ENCODE measurements around the gene AGFG2. TPM values are rescaled to one million over a fixed set of nuclear protein-coding genes. Genes with fewer than 3 reads are reported as not detected.

The AGFG2 gene
- total and polyA plus RNA-seq, 2 of the 13 experiments (the other 11 are each of a cell fraction or from before 2014, with no cell fraction given), result 125 to 132 TPM

- TF ChIP-seq, protein P1, sequence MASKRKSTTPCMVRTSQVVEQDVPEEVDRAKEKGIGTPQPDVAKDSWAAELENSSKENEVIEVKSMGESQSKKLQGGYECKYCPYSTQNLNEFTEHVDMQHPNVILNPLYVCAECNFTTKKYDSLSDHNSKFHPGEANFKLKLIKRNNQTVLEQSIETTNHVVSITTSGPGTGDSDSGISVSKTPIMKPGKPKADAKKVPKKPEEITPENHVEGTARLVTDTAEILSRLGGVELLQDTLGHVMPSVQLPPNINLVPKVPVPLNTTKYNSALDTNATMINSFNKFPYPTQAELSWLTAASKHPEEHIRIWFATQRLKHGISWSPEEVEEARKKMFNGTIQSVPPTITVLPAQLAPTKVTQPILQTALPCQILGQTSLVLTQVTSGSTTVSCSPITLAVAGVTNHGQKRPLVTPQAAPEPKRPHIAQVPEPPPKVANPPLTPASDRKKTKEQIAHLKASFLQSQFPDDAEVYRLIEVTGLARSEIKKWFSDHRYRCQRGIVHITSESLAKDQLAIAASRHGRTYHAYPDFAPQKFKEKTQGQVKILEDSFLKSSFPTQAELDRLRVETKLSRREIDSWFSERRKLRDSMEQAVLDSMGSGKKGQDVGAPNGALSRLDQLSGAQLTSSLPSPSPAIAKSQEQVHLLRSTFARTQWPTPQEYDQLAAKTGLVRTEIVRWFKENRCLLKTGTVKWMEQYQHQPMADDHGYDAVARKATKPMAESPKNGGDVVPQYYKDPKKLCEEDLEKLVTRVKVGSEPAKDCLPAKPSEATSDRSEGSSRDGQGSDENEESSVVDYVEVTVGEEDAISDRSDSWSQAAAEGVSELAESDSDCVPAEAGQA (IDR thresholded peaks at IDR 0.05; ENCODE audit: low read depth), result 0 out of 2 replicates have a peak, but pooled peaks have one; percentile 31
- TF ChIP-seq, protein P1 (CRISPR knock-in tag; IDR thresholded peaks at IDR 0.05; ENCODE audit: borderline replicate concordance), result peak; percentile 52
- TF ChIP-seq MED13 (CRISPR knock-in tag; IDR thresholded peaks at IDR 0.05) (0 out of 2 replicates have a peak, but pooled peaks have one; percentile 78), MTERF4 (CRISPR knock-in tag; IDR thresholded peaks at IDR 0.05) (peak; percentile 63; the same call in 1 of the 2 replicates), ZSCAN29 (CRISPR knock-in tag; conservative IDR thresholded peaks at IDR 0.05) (peak; percentile 56), ZNF335 (CRISPR knock-in tag; IDR thresholded peaks at IDR 0.05) (peak; percentile 82), SAP130 (CRISPR knock-in tag; IDR thresholded peaks at IDR 0.05; ENCODE audit: low read depth) (peak; percentile 93), XBP1 (CRISPR knock-in tag; IDR thresholded peaks at IDR 0.05) (0 out of 2 replicates have a peak, but pooled peaks have one; percentile 70), PCBP2 (optimal IDR thresholded peaks at IDR 0.05; ENCODE audit: low read depth, low read length, poor library complexity, severe bottlenecking) (no peak), TERF1 (CRISPR knock-in tag; IDR thresholded peaks at IDR 0.05) (no peak), TBL1XR1 (IDR thresholded peaks at IDR 0.05; ENCODE audit: borderline replicate concordance, low read length, partially characterized antibody) (no peak), JUND (CRISPR knock-in tag; IDR thresholded peaks at IDR 0.05) (no peak), RELA (CRISPR knock-in tag; IDR thresholded peaks at IDR 0.05) (no peak), ZNF354B (CRISPR knock-in tag; IDR thresholded peaks at IDR 0.05) (peak; percentile 98; the same call in 1 of the 2 replicates), ZNF720 (CRISPR knock-in tag; IDR thresholded peaks at IDR 0.05) (0 out of 2 replicates have a peak, but pooled peaks have one; percentile 66), ZNF547 (CRISPR knock-in tag; IDR thresholded peaks at IDR 0.05) (no peak)
- TF ChIP-seq, protein P2, sequence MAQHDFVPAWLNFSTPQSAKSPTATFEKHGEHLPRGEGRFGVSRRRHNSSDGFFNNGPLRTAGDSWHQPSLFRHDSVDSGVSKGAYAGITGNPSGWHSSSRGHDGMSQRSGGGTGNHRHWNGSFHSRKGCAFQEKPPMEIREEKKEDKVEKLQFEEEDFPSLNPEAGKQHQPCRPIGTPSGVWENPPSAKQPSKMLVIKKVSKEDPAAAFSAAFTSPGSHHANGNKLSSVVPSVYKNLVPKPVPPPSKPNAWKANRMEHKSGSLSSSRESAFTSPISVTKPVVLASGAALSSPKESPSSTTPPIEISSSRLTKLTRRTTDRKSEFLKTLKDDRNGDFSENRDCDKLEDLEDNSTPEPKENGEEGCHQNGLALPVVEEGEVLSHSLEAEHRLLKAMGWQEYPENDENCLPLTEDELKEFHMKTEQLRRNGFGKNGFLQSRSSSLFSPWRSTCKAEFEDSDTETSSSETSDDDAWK (CRISPR knock-in tag; IDR thresholded peaks at IDR 0.05), result no peak
Observed at GRCh38 chr7:100568176-100568895, 29.3 kb downstream of the AGFG2 start (continued).
